Measurements from ENCODE around the gene KLC1. TPM values are rescaled to one million over a fixed set of nuclear protein-coding genes. Genes with fewer than 3 reads are reported as not detected.

The KLC1 gene
- total and polyA plus RNA-seq, 4 donors: 22.9 to 131 (median 46.0) TPM

DNA sequence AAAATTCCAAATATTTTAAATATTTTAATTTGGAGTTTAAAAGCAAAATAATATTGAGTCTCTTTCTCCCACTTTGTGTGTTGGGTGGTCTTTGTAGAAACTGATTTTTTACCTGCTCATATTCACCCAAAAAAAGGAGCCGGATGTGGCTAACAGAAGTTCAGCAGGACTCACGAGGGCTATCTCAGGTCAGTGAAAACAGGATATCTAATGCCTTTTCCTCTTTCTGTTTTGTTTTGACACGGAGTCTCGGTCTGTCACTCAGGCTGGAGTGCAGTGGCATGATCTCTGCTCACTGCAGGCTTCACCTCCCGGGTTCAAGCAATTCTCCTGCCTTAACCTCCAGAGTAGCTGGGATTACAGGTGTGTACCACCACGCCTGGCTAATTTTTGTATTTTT, 35.4 kb upstream of the KLC1 start (continued):
- TF ChIP-seq, protein P1, sequence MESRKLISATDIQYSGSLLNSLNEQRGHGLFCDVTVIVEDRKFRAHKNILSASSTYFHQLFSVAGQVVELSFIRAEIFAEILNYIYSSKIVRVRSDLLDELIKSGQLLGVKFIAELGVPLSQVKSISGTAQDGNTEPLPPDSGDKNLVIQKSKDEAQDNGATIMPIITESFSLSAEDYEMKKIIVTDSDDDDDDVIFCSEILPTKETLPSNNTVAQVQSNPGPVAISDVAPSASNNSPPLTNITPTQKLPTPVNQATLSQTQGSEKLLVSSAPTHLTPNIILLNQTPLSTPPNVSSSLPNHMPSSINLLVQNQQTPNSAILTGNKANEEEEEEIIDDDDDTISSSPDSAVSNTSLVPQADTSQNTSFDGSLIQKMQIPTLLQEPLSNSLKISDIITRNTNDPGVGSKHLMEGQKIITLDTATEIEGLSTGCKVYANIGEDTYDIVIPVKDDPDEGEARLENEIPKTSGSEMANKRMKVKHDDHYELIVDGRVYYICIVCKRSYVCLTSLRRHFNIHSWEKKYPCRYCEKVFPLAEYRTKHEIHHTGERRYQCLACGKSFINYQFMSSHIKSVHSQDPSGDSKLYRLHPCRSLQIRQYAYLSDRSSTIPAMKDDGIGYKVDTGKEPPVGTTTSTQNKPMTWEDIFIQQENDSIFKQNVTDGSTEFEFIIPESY (IDR thresholded peaks at IDR 0.05): no peak
- TF ChIP-seq, protein P2, sequence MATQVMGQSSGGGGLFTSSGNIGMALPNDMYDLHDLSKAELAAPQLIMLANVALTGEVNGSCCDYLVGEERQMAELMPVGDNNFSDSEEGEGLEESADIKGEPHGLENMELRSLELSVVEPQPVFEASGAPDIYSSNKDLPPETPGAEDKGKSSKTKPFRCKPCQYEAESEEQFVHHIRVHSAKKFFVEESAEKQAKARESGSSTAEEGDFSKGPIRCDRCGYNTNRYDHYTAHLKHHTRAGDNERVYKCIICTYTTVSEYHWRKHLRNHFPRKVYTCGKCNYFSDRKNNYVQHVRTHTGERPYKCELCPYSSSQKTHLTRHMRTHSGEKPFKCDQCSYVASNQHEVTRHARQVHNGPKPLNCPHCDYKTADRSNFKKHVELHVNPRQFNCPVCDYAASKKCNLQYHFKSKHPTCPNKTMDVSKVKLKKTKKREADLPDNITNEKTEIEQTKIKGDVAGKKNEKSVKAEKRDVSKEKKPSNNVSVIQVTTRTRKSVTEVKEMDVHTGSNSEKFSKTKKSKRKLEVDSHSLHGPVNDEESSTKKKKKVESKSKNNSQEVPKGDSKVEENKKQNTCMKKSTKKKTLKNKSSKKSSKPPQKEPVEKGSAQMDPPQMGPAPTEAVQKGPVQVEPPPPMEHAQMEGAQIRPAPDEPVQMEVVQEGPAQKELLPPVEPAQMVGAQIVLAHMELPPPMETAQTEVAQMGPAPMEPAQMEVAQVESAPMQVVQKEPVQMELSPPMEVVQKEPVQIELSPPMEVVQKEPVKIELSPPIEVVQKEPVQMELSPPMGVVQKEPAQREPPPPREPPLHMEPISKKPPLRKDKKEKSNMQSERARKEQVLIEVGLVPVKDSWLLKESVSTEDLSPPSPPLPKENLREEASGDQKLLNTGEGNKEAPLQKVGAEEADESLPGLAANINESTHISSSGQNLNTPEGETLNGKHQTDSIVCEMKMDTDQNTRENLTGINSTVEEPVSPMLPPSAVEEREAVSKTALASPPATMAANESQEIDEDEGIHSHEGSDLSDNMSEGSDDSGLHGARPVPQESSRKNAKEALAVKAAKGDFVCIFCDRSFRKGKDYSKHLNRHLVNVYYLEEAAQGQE (IDR thresholded peaks at IDR 0.05): no peak
- TF ChIP-seq HNF4G (IDR thresholded peaks at IDR 0.05): no peak

DNA sequence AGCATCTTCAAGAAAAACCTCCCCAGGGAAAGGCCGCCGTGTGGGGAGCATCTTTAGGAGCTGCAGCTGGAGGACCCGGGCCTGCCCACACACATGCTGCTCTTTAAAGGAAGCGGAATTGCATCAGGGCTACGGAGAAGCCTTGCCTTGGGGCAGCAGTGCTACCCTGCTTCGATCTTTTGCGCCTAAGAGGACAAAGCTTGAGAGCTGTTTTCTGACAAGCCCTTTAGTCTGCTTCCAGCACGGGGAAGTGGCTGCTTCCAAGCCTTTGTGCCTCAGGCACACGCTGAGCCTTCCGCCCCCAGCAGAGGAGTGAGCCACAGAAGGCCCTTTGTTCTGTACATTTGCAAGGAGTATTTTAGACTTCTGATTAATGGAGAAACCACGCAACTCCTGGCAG, 34.7 kb upstream of the KLC1 start:
- TF ChIP-seq, protein P3, sequence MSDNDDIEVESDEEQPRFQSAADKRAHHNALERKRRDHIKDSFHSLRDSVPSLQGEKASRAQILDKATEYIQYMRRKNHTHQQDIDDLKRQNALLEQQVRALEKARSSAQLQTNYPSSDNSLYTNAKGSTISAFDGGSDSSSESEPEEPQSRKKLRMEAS (IDR thresholded peaks at IDR 0.05): no peak
- TF ChIP-seq, protein P2 (IDR thresholded peaks at IDR 0.05): no peak
- TF ChIP-seq FOXA2 (IDR thresholded peaks at IDR 0.05) (no peak), RXRA (IDR thresholded peaks at IDR 0.05) (no peak), HNF4A (conservative IDR thresholded peaks at IDR 0.05) (no peak), NR2F2 (IDR thresholded peaks at IDR 0.05) (no peak), TAF1 (conservative IDR thresholded peaks at IDR 0.05) (no peak), HNF4G (IDR thresholded peaks at IDR 0.05) (no peak), EGR1 (IDR thresholded peaks at IDR 0.05; ENCODE audit: low read depth in 2 of 2) (no peak), YY1 (IDR thresholded peaks at IDR 0.05) (no peak), SP1 (IDR thresholded peaks at IDR 0.05) (no peak), GABPA (IDR thresholded peaks at IDR 0.05 in 1 of 2, conservative IDR thresholded peaks at IDR 0.05 in 1 of 2) (no peak), JUND (IDR thresholded peaks at IDR 0.05) (no peak), FOXA1 (IDR thresholded peaks at IDR 0.05) (no peak), RAD21 (IDR thresholded peaks at IDR 0.05) (no peak)
- TF ChIP-seq, protein P4, sequence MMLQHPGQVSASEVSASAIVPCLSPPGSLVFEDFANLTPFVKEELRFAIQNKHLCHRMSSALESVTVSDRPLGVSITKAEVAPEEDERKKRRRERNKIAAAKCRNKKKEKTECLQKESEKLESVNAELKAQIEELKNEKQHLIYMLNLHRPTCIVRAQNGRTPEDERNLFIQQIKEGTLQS (IDR thresholded peaks at IDR 0.05): no peak
- TF ChIP-seq, protein P5, sequence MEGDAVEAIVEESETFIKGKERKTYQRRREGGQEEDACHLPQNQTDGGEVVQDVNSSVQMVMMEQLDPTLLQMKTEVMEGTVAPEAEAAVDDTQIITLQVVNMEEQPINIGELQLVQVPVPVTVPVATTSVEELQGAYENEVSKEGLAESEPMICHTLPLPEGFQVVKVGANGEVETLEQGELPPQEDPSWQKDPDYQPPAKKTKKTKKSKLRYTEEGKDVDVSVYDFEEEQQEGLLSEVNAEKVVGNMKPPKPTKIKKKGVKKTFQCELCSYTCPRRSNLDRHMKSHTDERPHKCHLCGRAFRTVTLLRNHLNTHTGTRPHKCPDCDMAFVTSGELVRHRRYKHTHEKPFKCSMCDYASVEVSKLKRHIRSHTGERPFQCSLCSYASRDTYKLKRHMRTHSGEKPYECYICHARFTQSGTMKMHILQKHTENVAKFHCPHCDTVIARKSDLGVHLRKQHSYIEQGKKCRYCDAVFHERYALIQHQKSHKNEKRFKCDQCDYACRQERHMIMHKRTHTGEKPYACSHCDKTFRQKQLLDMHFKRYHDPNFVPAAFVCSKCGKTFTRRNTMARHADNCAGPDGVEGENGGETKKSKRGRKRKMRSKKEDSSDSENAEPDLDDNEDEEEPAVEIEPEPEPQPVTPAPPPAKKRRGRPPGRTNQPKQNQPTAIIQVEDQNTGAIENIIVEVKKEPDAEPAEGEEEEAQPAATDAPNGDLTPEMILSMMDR (IDR thresholded peaks at IDR 0.05; ENCODE audit: low read depth, low read length, missing input control): no peak
- TF ChIP-seq, protein P1 (IDR thresholded peaks at IDR 0.05): no peak
- H3K9ac ChIP-seq (ENCODE audit: low read depth in 1 of 2, low read length in 2 of 2): no peak overlapping the region
- WGBS: 78% methylated on average over 11 of the region's 11 CpGs
- no peak overlapping the region for H3K4me3 ChIP-seq (ENCODE audit: low read depth in 1 of 3, low read length in 3 of 3)
- peaks cover 0 to 7% (median 0%) of the 10 kb centered on the region in 4 donors for H3K36me3 ChIP-seq (ENCODE audit: control insufficient read depth in 4 of 4, insufficient read depth in 3 of 4, low read depth in 1 of 4, low read length in 3 of 4)
- no peak for DNase-seq (ENCODE audit: low spot score)
- no peak overlapping the region for H3K27ac ChIP-seq (ENCODE audit: low read depth in 1 of 2, low read length in 2 of 2)
- no peaks in the 10 kb centered on the region for H3K4me1 ChIP-seq (ENCODE audit: control insufficient read depth in 4 of 4, insufficient read depth in 4 of 4, low read length in 3 of 4)
- no peaks in the 10 kb centered on the region for H3K9me3 ChIP-seq (ENCODE audit: control insufficient read depth in 4 of 4, low read length in 3 of 4)
- H3K27me3 ChIP-seq (ENCODE audit: control insufficient read depth in 4 of 4, insufficient read depth in 4 of 4, low read length in 3 of 4): no peaks in the 10 kb centered on the region

Data from liver (tissue), 9 donors.